Large intestine (tissue), 3 donors: Measurements from ENCODE around the gene PGAP1. TPM values are rescaled to one million over a fixed set of nuclear protein-coding genes. Genes with fewer than 3 reads are reported as not detected.

Source experiments
- DNase-seq, 2 donors: peaks; one replicate each; pipeline versions ENCODE4 v3.0.0 to v3.0.0-alpha.2; 2013
- H3K27ac ChIP-seq: one replicate; pipeline ENCODE4 v1.5.1; 2013; ENCODE audit warnings: low read length
- H3K27me3 ChIP-seq: 2 replicates; pipeline ENCODE4 v1.6.1; 2013; ENCODE audit warnings: low read length; ENCODE audit not compliant: control insufficient read depth, insufficient read depth
- H3K36me3 ChIP-seq: 2 replicates; pipeline ENCODE4 v1.6.1; 2013; ENCODE audit warnings: low read length; ENCODE audit not compliant: control insufficient read depth, insufficient read depth
- H3K4me1 ChIP-seq: one replicate; pipeline ENCODE4 v1.6.1; 2013; ENCODE audit warnings: low read length; ENCODE audit not compliant: control insufficient read depth, insufficient read depth
- H3K4me3 ChIP-seq: one replicate; pipeline ENCODE4 v1.5.1; 2013; ENCODE audit warnings: low read length
- H3K9me3 ChIP-seq: one replicate; pipeline ENCODE4 v1.6.1; 2013; ENCODE audit warnings: mild to moderate bottlenecking, low read depth, low read length, moderate library complexity; ENCODE audit not compliant: control insufficient read depth
- WGBS: methylation state at CpG from one replicate; pipeline ENCODE4 v1.1.5; 2013; ENCODE audit warnings: low lambda C conversion rate; ENCODE audit not compliant: insufficient coverage; 5-methylcytosine and 5-hydroxymethylcytosine counted together
- polyA plus RNA-seq: library from polyadenylated mRNA; unstranded; fragments of 120-200 nt; gene quantifications from one replicate; pipeline ENCODE4 v1.2.1, GENCODE V29; 2013

PGAP1 gene
- polyA plus RNA-seq, 1 donor, result 15.1 TPM

DNA sequence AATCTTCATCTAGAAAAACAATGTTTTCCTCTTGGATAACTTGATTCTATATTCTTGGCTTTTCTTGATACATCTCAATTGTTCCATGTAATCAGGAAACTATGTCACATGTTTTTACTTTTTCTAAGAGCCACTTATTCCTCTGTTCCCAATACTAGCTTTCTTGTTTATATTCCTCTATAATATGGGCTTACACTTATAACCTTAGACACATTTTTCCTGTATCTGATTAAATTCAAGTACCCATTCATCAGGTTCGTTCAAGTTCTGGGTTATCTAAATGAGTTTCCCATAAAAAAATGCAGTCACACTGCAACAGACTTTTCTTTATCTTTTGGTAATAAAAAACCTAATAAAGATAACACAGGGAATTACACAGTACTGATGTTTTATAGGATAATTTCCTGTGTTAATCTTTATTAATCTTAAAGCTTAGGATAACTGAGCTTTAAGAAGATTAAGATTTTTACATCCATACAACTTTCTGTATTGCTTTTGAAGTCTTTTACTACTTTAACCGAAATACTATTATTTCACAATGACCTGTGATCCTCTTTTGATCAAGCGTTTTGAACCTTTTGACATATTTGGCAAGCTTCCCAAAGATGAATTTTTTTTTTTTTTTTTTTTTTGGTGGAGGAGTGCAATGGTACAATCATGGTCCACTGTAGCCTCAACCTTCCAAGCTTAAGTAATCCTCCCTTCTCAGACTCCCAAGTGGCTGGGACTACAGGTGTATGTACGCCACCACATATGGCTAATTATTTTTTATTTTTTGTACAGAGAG lies 73.0 kb downstream of the PGAP1 start:
- H3K9me3 ChIP-seq, result no peaks in the 10 kb centered on the region
- DNase-seq, result peak in 1 of 2 donors; percentile 58
- no peak overlapping the region for H3K4me3 ChIP-seq
- peaks cover 5% of the 10 kb centered on the region for H3K4me1 ChIP-seq
- H3K27me3 ChIP-seq, result no peaks in the 10 kb centered on the region
- WGBS, result 43% methylated on average over 3 of the region's 4 CpGs
- no peak overlapping the region for H3K27ac ChIP-seq
- H3K36me3 ChIP-seq, result peaks cover 5% of the 10 kb centered on the region

DNA sequence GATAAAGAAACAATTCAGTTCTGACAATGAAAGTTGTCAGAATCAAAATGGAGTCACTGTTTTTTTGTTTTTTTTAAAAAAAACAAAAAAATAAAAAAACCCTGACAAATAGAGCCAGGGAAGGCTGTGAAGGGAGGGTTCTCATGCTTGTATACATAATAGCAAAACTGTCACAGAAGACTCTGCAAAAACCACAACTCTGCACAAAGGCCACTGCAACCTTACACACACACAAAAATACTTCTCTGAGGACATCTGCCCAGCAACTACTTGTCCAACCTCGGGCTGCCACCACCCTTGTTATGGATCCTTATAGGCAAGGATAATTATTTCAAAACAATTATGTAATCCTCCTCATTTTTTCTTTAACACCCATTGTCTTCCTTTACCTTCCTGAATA lies 75.4 kb downstream of the PGAP1 start:
- H3K4me1 ChIP-seq, result peaks cover 5% of the 10 kb centered on the region
- no CpG with 5 or more reads among the region's 1 CpG for WGBS

DNA sequence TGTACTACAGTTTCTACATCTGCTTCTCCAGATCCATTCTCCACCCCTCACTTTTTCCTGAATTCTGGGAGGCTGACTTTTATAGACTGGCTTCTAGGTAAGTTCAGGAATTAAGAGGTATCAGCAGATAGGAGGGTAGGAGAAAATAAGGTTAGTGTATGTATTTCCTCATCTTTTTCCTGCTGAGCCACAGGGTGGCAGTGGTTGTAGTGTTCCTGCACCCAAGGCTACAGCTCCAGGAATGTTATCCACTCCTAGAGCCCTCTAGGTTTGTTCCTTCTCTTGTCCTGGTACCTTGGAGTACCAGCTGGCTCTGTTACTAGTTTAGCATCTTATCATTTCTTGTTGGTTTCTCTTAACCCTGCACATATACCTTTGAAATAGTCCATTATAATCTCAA lies 76.6 kb downstream of the PGAP1 start:
- H3K9me3 ChIP-seq, result no peaks in the 10 kb centered on the region
- no peak overlapping the region for H3K27ac ChIP-seq
- no peaks in the 10 kb centered on the region for H3K27me3 ChIP-seq
- DNase-seq, result peak; percentile 32 to 44
- peaks cover 3% of the 10 kb centered on the region for H3K36me3 ChIP-seq
- no peak overlapping the region for H3K4me3 ChIP-seq
- peaks cover 5% of the 10 kb centered on the region for H3K4me1 ChIP-seq

More for the DNA sequence above, 75.4 kb downstream of the PGAP1 start:
- Histone ChIP-seq H3K4me3 (no peak overlapping the region), H3K36me3 (peaks cover 2% of the 10 kb centered on the region), H3K27me3 (no peaks in the 10 kb centered on the region), H3K9me3 (no peaks in the 10 kb centered on the region), H3K27ac (no peak overlapping the region)
- no peak for DNase-seq

DNA sequence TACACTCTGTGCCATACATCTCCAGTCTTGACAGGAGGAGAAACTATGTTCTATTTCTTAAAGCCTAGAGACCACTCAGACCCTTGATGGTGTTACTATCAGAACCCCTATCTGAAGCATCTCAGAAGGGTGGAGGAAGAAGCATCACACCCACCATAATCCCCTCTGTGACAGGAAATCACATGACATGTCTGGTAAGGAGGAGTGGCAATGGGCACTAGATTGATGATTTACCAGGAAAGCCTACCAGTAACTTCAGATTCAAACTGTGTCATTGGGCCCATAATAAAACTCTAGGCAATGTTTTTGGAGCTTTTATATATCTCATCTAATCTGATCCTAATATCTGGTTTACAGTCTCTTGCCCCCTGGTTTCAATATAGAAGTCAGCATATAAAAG lies 80.2 kb downstream of the PGAP1 start:
- no peaks in the 10 kb centered on the region for H3K27me3 ChIP-seq
- no peak overlapping the region for H3K27ac ChIP-seq
- peaks cover 5% of the 10 kb centered on the region for H3K36me3 ChIP-seq
- no peak overlapping the region for H3K4me3 ChIP-seq
- H3K9me3 ChIP-seq, result no peaks in the 10 kb centered on the region
- DNase-seq, result no peak
- H3K4me1 ChIP-seq, result no peaks in the 10 kb centered on the region

DNA sequence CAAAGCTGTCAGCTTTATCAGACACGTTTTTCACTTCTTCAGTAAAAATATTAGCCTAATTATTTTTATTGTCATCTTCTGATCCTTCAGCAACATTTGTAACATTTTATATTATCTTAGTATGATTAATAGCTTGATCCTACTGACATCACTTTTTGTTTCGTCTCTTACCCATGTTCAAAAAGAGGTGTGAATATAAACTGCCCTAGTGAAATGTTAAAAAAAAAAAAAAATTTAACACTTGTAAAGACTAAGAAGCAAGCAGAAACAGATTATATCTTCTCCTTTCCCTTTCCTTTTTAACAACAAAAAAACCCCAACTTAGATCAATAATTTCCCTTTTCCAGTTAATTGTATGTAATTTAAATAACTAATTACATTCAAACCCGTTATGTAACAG lies 81.1 kb downstream of the PGAP1 start:
- Histone ChIP-seq H3K9me3 (no peaks in the 10 kb centered on the region), H3K4me1 (no peaks in the 10 kb centered on the region), H3K4me3 (no peak overlapping the region), H3K27me3 (no peaks in the 10 kb centered on the region), H3K27ac (no peak overlapping the region), H3K36me3 (peaks cover 6% of the 10 kb centered on the region)
- DNase-seq, result no peak
- 91% methylated on average over 3 of the region's 3 CpGs for WGBS

DNA sequence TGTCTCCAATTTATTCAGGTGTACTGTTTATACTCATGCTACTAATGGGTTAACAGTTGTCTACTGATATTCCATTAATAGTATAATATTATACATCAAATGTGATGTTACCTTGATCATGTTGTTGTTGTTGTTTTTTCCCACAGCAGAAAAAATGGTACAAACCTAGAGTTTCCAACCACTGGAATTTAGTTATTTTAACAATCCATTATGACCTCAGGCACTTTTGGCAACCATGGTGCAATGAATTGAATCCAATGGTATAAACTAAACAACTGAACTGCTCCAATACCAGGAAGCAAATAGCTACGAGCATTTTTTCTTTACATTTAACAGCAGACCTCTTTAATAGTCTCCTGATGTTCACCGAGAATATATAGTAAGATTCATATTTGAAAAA lies 86.3 kb downstream of the PGAP1 start:
- H3K36me3 ChIP-seq, result peaks cover 14% of the 10 kb centered on the region
- no peaks in the 10 kb centered on the region for H3K9me3 ChIP-seq
- WGBS, result 100% methylated on average over 1 of the region's 2 CpGs
- no peak for DNase-seq
- H3K27me3 ChIP-seq, result no peaks in the 10 kb centered on the region
- no peak overlapping the region for H3K4me3 ChIP-seq
- no peak overlapping the region for H3K27ac ChIP-seq
- no peaks in the 10 kb centered on the region for H3K4me1 ChIP-seq

DNA sequence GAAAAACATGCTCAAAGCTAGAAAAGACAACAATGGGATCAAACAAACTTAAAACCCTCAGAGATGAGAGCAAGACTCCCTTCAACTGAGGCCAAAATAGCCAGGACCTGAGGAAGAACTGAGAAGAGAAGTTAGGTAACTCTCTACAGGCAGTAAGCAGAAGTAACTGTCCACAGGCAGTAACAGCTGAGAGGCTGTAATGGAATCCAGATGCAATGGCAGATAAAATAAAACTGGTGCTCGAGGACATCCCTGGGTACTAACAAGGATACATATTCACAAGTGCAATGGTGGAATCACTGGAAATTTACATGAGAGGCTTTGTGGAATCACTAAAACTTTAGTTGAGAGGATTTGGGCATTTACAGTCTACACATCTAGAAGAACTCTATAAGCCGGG lies 86.9 kb downstream of the PGAP1 start:
- H3K4me1 ChIP-seq, result no peaks in the 10 kb centered on the region
- no CpG with 5 or more reads among the region's 2 CpGs for WGBS
- DNase-seq, result no peak
- no peak overlapping the region for H3K27ac ChIP-seq
- H3K27me3 ChIP-seq, result no peaks in the 10 kb centered on the region
- no peak overlapping the region for H3K4me3 ChIP-seq
- peaks cover 14% of the 10 kb centered on the region for H3K36me3 ChIP-seq
- no peaks in the 10 kb centered on the region for H3K9me3 ChIP-seq

DNA sequence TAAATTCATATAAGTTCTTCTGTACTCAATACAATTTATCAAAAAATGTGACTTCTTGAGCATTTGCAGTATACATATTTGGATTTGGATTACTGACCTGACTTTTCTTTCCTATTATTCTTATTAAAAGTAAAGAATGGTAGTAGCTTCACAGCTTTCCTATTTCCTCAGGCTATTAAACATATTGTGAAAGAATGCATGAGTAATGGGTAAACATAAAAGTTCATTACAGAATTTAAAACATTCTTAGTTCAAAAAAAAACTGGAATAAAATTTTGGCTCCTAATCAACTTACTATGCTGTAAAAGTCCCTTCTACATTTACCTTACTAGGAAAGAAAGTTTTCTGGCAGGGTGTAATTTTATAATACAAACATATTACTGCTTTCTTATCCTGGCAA lies 90.1 kb downstream of the PGAP1 start:
- no peak overlapping the region for H3K27ac ChIP-seq
- no peaks in the 10 kb centered on the region for H3K4me1 ChIP-seq
- no peak overlapping the region for H3K4me3 ChIP-seq
- H3K9me3 ChIP-seq, result no peaks in the 10 kb centered on the region
- peaks cover 12% of the 10 kb centered on the region for H3K36me3 ChIP-seq
- H3K27me3 ChIP-seq, result no peaks in the 10 kb centered on the region
- DNase-seq, result no peak

DNA sequence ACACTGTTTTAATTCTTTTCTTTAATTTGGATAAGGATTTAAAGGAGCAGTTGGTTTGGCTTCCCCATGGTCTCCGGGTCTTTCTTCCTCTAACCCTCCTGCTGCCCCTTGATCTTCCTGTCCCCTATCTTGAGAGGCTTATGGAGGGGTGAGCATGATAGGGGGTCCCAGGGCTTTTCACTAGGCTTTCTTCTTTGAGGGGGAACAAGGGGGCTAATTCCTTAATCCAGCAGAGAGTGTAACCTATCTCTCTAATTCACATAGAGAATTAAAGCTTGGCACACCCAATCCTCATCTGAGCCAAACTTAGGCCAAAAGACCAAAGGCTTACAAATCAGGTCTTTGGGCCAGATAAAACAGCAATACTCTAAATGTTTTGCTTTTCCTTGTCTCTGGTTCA lies 95.8 kb downstream of the PGAP1 start:
- no peak overlapping the region for H3K4me3 ChIP-seq
- no CpG with 5 or more reads among the region's 1 CpG for WGBS
- H3K4me1 ChIP-seq, result peaks cover 4% of the 10 kb centered on the region
- H3K27ac ChIP-seq, result no peak overlapping the region
- H3K36me3 ChIP-seq, result peaks cover 3% of the 10 kb centered on the region
- no peak for DNase-seq
- H3K27me3 ChIP-seq, result no peaks in the 10 kb centered on the region
- no peaks in the 10 kb centered on the region for H3K9me3 ChIP-seq

DNA sequence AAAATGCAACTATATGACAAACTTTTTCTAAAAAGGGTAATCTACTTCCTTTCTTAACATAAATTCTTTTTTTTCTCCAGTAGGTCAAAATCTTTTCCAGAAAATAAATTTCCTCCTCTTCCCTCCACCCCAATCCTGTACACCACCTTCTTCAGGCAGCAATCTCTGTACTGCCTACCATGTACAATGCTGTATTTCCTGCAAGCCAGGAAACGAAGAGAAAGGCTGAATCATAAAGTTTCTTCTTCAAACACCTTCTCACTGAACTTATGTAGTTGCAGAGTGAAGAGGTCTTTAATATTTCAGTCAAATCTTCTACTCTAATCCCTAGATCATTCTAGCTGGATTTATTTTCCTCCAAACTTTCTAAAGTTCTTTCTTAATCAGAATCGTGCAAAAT lies 99.2 kb downstream of the PGAP1 start:
- Histone ChIP-seq H3K9me3 (no peaks in the 10 kb centered on the region), H3K27ac (no peak overlapping the region), H3K4me1 (peaks cover 4% of the 10 kb centered on the region), H3K36me3 (peaks cover 3% of the 10 kb centered on the region), H3K4me3 (no peak overlapping the region), H3K27me3 (no peaks in the 10 kb centered on the region)
- no peak for DNase-seq
- no CpG with 5 or more reads among the region's 2 CpGs for WGBS

DNA sequence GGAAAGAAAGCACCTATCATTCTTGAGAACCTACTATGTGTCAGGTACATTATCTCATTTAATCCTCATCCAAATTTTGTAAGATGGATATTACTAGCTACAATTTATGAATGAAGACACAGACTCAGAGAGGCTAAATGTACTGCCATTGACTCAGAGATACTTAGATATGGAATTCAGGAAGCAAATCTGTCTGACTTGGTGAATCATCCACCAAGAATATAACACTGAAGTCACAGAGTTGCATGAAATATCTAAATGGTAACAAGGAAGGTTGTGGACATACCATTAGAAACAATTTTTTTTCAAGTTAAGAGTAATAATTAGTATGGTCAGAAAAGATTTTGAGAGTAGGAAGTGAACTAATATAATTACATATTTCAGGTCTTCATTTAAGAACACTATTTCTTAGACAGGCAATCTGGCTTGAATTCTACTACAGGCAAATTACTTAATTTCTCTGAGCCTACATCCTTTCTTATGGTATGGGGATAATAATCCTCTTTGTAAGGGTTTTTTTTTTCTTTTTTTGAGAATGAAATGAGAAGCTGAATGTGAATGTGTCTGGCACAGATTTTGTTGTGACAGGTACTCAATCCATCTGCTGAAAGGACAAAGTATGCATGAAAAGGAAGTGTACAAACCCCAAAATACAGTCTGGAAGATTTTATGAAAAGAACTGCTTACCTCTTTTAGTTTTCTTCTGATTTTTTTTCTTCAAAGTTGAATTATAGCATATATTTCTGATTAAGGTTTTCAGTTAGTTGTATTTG lies 102.6 kb downstream of the PGAP1 start:
- no peak for DNase-seq
- Histone ChIP-seq H3K4me1 (peaks cover 4% of the 10 kb centered on the region), H3K27me3 (no peaks in the 10 kb centered on the region), H3K36me3 (no peaks in the 10 kb centered on the region), H3K27ac (no peak overlapping the region), H3K9me3 (no peaks in the 10 kb centered on the region), H3K4me3 (no peak overlapping the region)
